ENCODE measurements around the gene RNF220.

Gene RNF220

DNA sequence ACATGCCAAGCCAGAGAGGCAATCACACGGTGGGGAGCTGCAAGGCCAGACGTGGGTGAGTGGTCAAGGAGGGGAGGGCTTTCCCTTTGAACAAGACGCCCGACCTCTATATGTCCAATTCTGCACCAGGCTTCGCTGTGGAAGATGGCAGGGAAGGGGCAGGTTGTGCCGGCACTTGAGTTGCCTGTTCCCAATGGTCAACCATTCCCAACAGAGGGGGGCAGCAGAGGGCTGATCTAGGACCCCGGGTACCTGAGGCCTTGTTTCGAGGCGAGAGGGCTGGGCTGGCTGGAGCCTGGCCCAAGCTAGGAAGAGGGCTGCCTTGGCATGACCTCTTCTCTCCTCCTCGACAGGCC is 204.3 kb downstream of the RNF220 start:
- Histone ChIP-seq H3K27ac (ENCODE audit: low read depth, low read length) (no peak overlapping the region), H3K4me1 (ENCODE audit: control insufficient read depth, low read length) (no peaks in the 10 kb centered on the region), H3K4me3 (ENCODE audit: low read length) (no peak overlapping the region), H3K9me2 (replicated peaks; ENCODE audit: control insufficient read depth, low read length) (no peaks in the 10 kb centered on the region), H3F3A (ENCODE audit: control insufficient read depth, insufficient read depth) (no peaks in the 10 kb centered on the region), H3K4me2 (ENCODE audit: low read length) (no peak overlapping the region), H3K79me2 (ENCODE audit: control insufficient read depth, low read length) (no peaks in the 10 kb centered on the region), H3K9me3 (ENCODE audit: control insufficient read depth, insufficient read depth, low read length) (no peaks in the 10 kb centered on the region), H4K20me1 (ENCODE audit: control insufficient read depth, insufficient read depth, low read depth, low read length) (no peaks in the 10 kb centered on the region), H3K36me3 (ENCODE audit: control insufficient read depth, low read length) (no peaks in the 10 kb centered on the region), H3K27me3 (ENCODE audit: control insufficient read depth, low read length) (no peaks in the 10 kb centered on the region)
- TF ChIP-seq, protein P1, sequence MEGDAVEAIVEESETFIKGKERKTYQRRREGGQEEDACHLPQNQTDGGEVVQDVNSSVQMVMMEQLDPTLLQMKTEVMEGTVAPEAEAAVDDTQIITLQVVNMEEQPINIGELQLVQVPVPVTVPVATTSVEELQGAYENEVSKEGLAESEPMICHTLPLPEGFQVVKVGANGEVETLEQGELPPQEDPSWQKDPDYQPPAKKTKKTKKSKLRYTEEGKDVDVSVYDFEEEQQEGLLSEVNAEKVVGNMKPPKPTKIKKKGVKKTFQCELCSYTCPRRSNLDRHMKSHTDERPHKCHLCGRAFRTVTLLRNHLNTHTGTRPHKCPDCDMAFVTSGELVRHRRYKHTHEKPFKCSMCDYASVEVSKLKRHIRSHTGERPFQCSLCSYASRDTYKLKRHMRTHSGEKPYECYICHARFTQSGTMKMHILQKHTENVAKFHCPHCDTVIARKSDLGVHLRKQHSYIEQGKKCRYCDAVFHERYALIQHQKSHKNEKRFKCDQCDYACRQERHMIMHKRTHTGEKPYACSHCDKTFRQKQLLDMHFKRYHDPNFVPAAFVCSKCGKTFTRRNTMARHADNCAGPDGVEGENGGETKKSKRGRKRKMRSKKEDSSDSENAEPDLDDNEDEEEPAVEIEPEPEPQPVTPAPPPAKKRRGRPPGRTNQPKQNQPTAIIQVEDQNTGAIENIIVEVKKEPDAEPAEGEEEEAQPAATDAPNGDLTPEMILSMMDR (IDR thresholded peaks at IDR 0.05; ENCODE audit: low read depth, low read length, poor library complexity, severe bottlenecking) = peak; percentile 61
- TF ChIP-seq EZH2phosphoT487 (IDR thresholded peaks at IDR 0.05; ENCODE audit: borderline replicate concordance, low read length) = no peak

DNA sequence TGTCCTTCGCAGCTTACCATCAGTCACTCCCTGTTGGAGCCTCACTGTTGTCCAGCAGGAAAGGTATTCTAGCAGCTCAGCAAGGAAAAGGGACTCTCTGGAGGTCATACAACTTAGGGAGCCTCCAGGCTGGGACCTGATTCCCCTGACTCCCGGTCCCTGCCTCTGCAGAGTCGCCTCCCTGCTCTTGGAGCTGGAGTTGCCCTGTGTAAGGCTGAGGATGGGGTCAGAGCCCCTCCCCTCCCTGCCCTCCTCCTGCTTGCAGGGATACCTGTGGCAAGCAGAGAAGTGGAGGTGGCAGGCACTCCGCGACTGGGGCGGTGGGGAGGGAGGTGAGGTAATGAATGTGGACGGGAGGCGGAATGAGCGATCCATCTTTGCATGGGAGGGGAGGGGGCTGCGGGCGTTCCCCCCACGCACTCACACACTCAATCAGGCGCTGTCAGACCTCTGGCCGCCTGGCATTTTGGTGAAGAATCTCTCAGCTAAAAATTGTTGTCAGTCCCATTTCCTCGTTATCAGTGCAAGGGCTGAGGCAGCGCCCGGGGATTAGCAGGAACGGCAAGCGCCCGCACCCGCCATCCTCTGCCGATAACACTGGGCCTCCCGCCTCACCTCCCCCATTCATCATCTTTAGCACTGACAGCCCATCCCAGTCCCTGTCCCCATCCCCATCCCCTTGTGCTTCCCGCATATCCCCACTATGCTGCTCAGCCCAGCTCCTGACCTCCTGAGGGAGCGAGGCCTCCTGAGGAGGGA is 204.9 kb downstream of the RNF220 start:
- Histone ChIP-seq H3K9me2 (replicated peaks; ENCODE audit: control insufficient read depth, low read length) (no peaks in the 10 kb centered on the region), H3K27ac (ENCODE audit: low read depth, low read length) (no peak overlapping the region), H3K36me3 (ENCODE audit: control insufficient read depth, low read length) (no peaks in the 10 kb centered on the region), H4K20me1 (ENCODE audit: control insufficient read depth, insufficient read depth, low read depth, low read length) (no peaks in the 10 kb centered on the region), H3K4me1 (ENCODE audit: control insufficient read depth, low read length) (no peaks in the 10 kb centered on the region), H3K79me2 (ENCODE audit: control insufficient read depth, low read length) (no peaks in the 10 kb centered on the region), H3F3A (ENCODE audit: control insufficient read depth, insufficient read depth) (no peaks in the 10 kb centered on the region), H3K27me3 (ENCODE audit: control insufficient read depth, low read length) (no peaks in the 10 kb centered on the region), H3K4me3 (ENCODE audit: low read length) (no peak overlapping the region), H3K4me2 (ENCODE audit: low read length) (no peak overlapping the region), H3K9me3 (ENCODE audit: control insufficient read depth, insufficient read depth, low read length) (no peaks in the 10 kb centered on the region)
- TF ChIP-seq, protein P1 (IDR thresholded peaks at IDR 0.05; ENCODE audit: low read depth, low read length, poor library complexity, severe bottlenecking) = no peak
- TF ChIP-seq EZH2phosphoT487 (IDR thresholded peaks at IDR 0.05; ENCODE audit: borderline replicate concordance, low read length) = no peak

DNA sequence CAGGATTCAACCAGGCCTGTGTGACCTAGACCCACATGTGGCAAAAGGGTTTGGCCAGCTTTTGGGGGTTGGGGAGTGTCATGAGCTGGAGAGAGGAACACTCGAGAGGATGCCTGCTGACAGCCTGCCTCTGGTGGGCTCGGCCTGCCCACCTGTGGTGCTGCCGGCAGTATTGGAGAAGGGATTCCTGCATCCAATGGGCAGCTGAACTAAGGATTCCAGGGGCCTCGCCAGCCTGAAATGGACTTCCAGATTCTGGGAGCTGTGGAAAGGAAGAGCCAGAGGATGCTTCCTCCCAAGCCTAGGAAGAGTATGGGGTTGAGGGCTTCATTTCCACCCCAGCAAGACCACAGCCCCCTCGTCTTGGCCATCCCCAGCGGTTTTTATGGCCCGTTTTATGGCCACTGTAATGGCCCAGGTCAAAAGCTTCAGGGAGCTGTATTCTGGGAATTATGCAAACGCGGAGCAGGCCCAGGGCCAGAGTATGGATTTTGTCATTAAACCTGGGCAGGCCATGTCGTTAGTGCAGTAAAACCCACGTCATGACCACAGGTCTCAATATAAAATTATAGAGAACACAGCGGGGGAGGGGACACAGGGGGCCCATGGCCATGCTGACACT is 205.6 kb downstream of the RNF220 start:
- H3K4me3 ChIP-seq (ENCODE audit: low read length) = no peak overlapping the region
- no peak overlapping the region for H3K4me2 ChIP-seq (ENCODE audit: low read length)
- H3F3A ChIP-seq (ENCODE audit: control insufficient read depth, insufficient read depth) = no peaks in the 10 kb centered on the region
- TF ChIP-seq, protein P1 (IDR thresholded peaks at IDR 0.05; ENCODE audit: low read depth, low read length, poor library complexity, severe bottlenecking) = no peak
- no peak for TF ChIP-seq EZH2phosphoT487 (IDR thresholded peaks at IDR 0.05; ENCODE audit: borderline replicate concordance, low read length)
- no peaks in the 10 kb centered on the region for H3K27me3 ChIP-seq (ENCODE audit: control insufficient read depth, low read length)
- H3K27ac ChIP-seq (ENCODE audit: low read depth, low read length) = no peak overlapping the region
- H3K36me3 ChIP-seq (ENCODE audit: control insufficient read depth, low read length) = no peaks in the 10 kb centered on the region
- no peaks in the 10 kb centered on the region for H3K9me3 ChIP-seq (ENCODE audit: control insufficient read depth, insufficient read depth, low read length)
- no peaks in the 10 kb centered on the region for H3K9me2 ChIP-seq (replicated peaks; ENCODE audit: control insufficient read depth, low read length)
- H4K20me1 ChIP-seq (ENCODE audit: control insufficient read depth, insufficient read depth, low read depth, low read length) = no peaks in the 10 kb centered on the region
- H3K79me2 ChIP-seq (ENCODE audit: control insufficient read depth, low read length) = no peaks in the 10 kb centered on the region
- no peaks in the 10 kb centered on the region for H3K4me1 ChIP-seq (ENCODE audit: control insufficient read depth, low read length)
